GM23248 (cell line): ENCODE measurements around the gene ASIC5. TPM values are rescaled to one million over a fixed set of nuclear protein-coding genes. Genes with fewer than 3 reads are reported as not detected.

Experiments used
- DNase-seq: peaks from one replicate; pipeline ENCODE4 v3.0.0-alpha.2; 2015
- H2AFZ ChIP-seq: fragments of 200-600 bp; sonication (generic); 2 replicates; pipeline ENCODE4 v1.6.1; 2016; ENCODE audit warnings: antibody characterized with exemption
- H3F3A ChIP-seq: fragments of 200-600 bp; sonication (generic); 2 replicates; pipeline ENCODE4 v1.6.1; 2016; ENCODE audit warnings: mild to moderate bottlenecking, antibody characterized with exemption, mixed run types; ENCODE audit not compliant: insufficient read depth
- H3K27ac ChIP-seq: fragments of 200-600 bp; sonication (generic); 2 replicates; pipeline ENCODE4 v1.5.1; 2016; ENCODE audit warnings: mild to moderate bottlenecking
- H3K27me3 ChIP-seq: fragments of 200-600 bp; sonication (generic); replicated peaks from 2 replicates; pipeline ENCODE4 v1.6.1; 2016; ENCODE audit warnings: mild to moderate bottlenecking; ENCODE audit not compliant: insufficient read depth
- H3K36me3 ChIP-seq: fragments of 200-600 bp; sonication (generic); 2 replicates; pipeline ENCODE4 v1.6.1; 2016; ENCODE audit warnings: low read depth, mild to moderate bottlenecking
- H3K4me1 ChIP-seq: fragments of 200-600 bp; sonication (generic); 2 replicates; pipeline ENCODE4 v1.6.1; 2016; ENCODE audit warnings: mild to moderate bottlenecking; ENCODE audit not compliant: insufficient read depth
- H3K4me2 ChIP-seq: fragments of 200-600 bp; sonication (generic); one replicate; pipeline ENCODE4 v1.6.1; 2016; ENCODE audit warnings: mild to moderate bottlenecking; ENCODE audit not compliant: unreplicated experiment
- H3K4me3 ChIP-seq: fragments of 200-600 bp; sonication (generic); 2 replicates; pipeline ENCODE4 v1.5.1; 2016; ENCODE audit warnings: mild to moderate bottlenecking
- H3K79me2 ChIP-seq: fragments of 200-600 bp; sonication (generic); 2 replicates; pipeline ENCODE4 v1.6.1; 2016; ENCODE audit warnings: mild to moderate bottlenecking; ENCODE audit not compliant: insufficient read depth
- H3K9ac ChIP-seq: fragments of 200-600 bp; sonication (generic); 2 replicates; pipeline ENCODE4 v1.6.1; 2016; ENCODE audit warnings: mild to moderate bottlenecking
- H3K9me2 ChIP-seq: fragments of 200-600 bp; sonication (generic); 2 replicates; pipeline ENCODE4 v1.6.1; 2016; ENCODE audit warnings: mixed run types, mild to moderate bottlenecking, moderate library complexity; ENCODE audit not compliant: insufficient read depth
- H3K9me3 ChIP-seq: fragments of 200-600 bp; sonication (generic); one replicate; pipeline ENCODE4 v1.6.1; 2017; ENCODE audit warnings: low read depth
- H4K20me1 ChIP-seq: fragments of 200-600 bp; sonication (generic); 2 replicates; pipeline ENCODE4 v1.6.0; 2016; ENCODE audit not compliant: insufficient read depth
- EZH2 ChIP-seq: fragments of 200-600 bp; sonication (generic); IDR thresholded peaks from 2 replicates; pipeline ENCODE4 v1.6.1; 2018; ENCODE audit warnings: antibody characterized with exemption, mild to moderate bottlenecking; ENCODE audit not compliant: insufficient read depth, poor library complexity, severe bottlenecking
- EZH2phosphoT487 ChIP-seq: fragments of 200-600 bp; sonication (generic); IDR thresholded peaks from 2 replicates; pipeline ENCODE4 v1.6.1; 2018; ENCODE audit warnings: antibody characterized with exemption, moderate library complexity, mild to moderate bottlenecking, low read depth; ENCODE audit not compliant: insufficient read depth
- WGBS, 2 experiments: methylation state at CpG; one replicate each; pipeline ENCODE4 v1.1.6; 2015 to 2017; ENCODE audit warnings: low lambda C conversion rate in 2 of 2, low coverage in 1 of 2; ENCODE audit errors: missing lambda C conversion rate in 2 of 2; 5-methylcytosine and 5-hydroxymethylcytosine counted together
- in situ Hi-C: fragments of 300-500 bp; cut with MboI; formaldehyde crosslinking; loops from 2 replicates; pipeline ENCODE4 v1.15.0; 2020
- polyA plus RNA-seq: library from polyadenylated mRNA; unstranded; fragments of >200 nt; fragmentation: Nextera tagmentation; extraction: Ambion mirVana; gene quantifications from 2 replicates; pipeline ENCODE4 v1.2.1, GENCODE V29; 2016
- total RNA-seq: library from RNA; depleted of rRNA; stranded (reverse); fragments of >200 nt; shearing (Covaris generic); gene quantifications from 2 replicates; pipeline ENCODE4 v1.2.3, GENCODE V29; 2014

Gene ASIC5
- total and polyA plus RNA-seq, 2 experiments from 2014 or later, result not detected

- peak; percentile 65 for DNase-seq
- Histone ChIP-seq H3K9me2 (no peaks in the 10 kb centered on the region; the same call in 1 of the 2 replicates), H3K79me2 (no peaks in the 10 kb centered on the region), H3K4me3 (peak overlapping the region; percentile 32; the same call in 1 of the 2 replicates), H3K9me3 (no peaks in the 10 kb centered on the region), H3K27me3 (no peaks in the 10 kb centered on the region), H4K20me1 (no peaks in the 10 kb centered on the region), H3K4me1 (no peaks in the 10 kb centered on the region), H3K4me2 (peak overlapping the region; percentile 41), H3K36me3 (no peaks in the 10 kb centered on the region), H2AFZ (peak overlapping the region; percentile 66), H3F3A (no peaks in the 10 kb centered on the region), H3K9ac (peak overlapping the region; percentile 42; the same call in 1 of the 2 replicates), H3K27ac (peak overlapping the region; percentile 12; the same call in 1 of the 2 replicates)
- TF ChIP-seq EZH2phosphoT487, result no peak
- TF ChIP-seq EZH2, result no peak
- 22 to 26% methylated on average over 6 of the region's 6 CpGs for WGBS, 2 experiments
- in situ Hi-C loops, result loop anchor here (25.0 kb wide), 1 partner anchor 92 kb away; the partner anchor contains the start of gene GUCY1B1
Measured at GRCh38 chr4:155854582-155855226, 11.4 kb downstream of the ASIC5 start.

- Histone ChIP-seq H3K27me3 (no peaks in the 10 kb centered on the region), H3K9me2 (no peaks in the 10 kb centered on the region), H3K9me3 (no peaks in the 10 kb centered on the region), H3K9ac (no peak overlapping the region), H3K79me2 (no peaks in the 10 kb centered on the region), H2AFZ (no peak overlapping the region), H3K4me1 (no peaks in the 10 kb centered on the region), H4K20me1 (no peaks in the 10 kb centered on the region), H3K27ac (no peak overlapping the region), H3F3A (no peaks in the 10 kb centered on the region), H3K4me2 (no peak overlapping the region), H3K4me3 (no peak overlapping the region), H3K36me3 (no peaks in the 10 kb centered on the region)
- TF ChIP-seq EZH2phosphoT487 (no peak), EZH2 (no peak)
- in situ Hi-C loops, result loop anchor here (25.0 kb wide), 1 partner anchor 91 kb away; the partner anchor contains the start of gene GUCY1B1
- 80 to 88% methylated on average over 3 of the region's 3 CpGs for WGBS, 2 experiments
- DNase-seq, result no peak
Measured at GRCh38 chr4:155853189-155853588, 12.9 kb downstream of the ASIC5 start.

GRCh38 chr4:155849042-155849441 is 17.0 kb downstream of the ASIC5 start:
- Histone ChIP-seq H4K20me1 (no peaks in the 10 kb centered on the region), H3K79me2 (no peaks in the 10 kb centered on the region), H3K27me3 (no peaks in the 10 kb centered on the region), H3K4me2 (no peak overlapping the region), H3K9ac (no peak overlapping the region), H2AFZ (no peak overlapping the region), H3K36me3 (no peaks in the 10 kb centered on the region), H3K4me3 (no peak overlapping the region), H3K9me3 (no peaks in the 10 kb centered on the region), H3F3A (no peaks in the 10 kb centered on the region), H3K27ac (no peak overlapping the region), H3K9me2 (no peaks in the 10 kb centered on the region), H3K4me1 (no peaks in the 10 kb centered on the region)
- DNase-seq, result no peak
- in situ Hi-C loops, result no loop called here
- no peak for TF ChIP-seq EZH2phosphoT487
- TF ChIP-seq EZH2, result no peak
- WGBS, 2 experiments, result 49 to 50% methylated on average over 4 of the region's 4 CpGs

GRCh38 chr4:155846929-155847328 is 19.1 kb downstream of the ASIC5 start:
- no peak overlapping the region for H3K27ac ChIP-seq
- H3K9me3 ChIP-seq, result no peaks in the 10 kb centered on the region
- in situ Hi-C loops, result no loop called here
- no peak overlapping the region for H3K9ac ChIP-seq
- no peak for DNase-seq
- no peak overlapping the region for H3K4me3 ChIP-seq
- H3K9me2 ChIP-seq, result no peaks in the 10 kb centered on the region
- H3F3A ChIP-seq, result no peaks in the 10 kb centered on the region
- H4K20me1 ChIP-seq, result no peaks in the 10 kb centered on the region
- H3K36me3 ChIP-seq, result no peaks in the 10 kb centered on the region
- no peaks in the 10 kb centered on the region for H3K79me2 ChIP-seq
- H3K4me2 ChIP-seq, result no peak overlapping the region
- H2AFZ ChIP-seq, result no peak overlapping the region
- TF ChIP-seq EZH2phosphoT487 (no peak), EZH2 (no peak)
- H3K4me1 ChIP-seq, result no peaks in the 10 kb centered on the region
- H3K27me3 ChIP-seq, result no peaks in the 10 kb centered on the region; the same call in 1 of the 2 replicates

DNA sequence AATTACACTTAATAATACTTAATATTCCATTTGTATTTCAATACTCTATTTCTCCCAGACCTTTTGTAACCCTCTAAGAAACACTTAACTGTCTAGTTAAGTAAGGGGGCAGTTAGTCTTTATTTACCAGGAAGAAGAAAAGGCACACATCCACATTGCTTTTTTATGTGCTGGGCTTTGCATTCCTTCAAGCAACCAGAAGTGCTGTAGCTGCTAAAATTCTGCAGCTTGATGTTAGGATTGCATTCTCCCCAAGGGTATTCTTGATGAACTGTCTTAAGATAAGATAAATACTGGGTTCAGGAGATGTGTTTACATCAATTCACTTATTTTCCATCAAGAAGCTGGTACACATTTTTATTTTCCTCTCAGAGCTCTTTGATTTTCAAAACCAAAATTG is 24.0 kb downstream of the ASIC5 start:
- H3K9ac ChIP-seq, result no peak overlapping the region
- H3K4me2 ChIP-seq, result no peak overlapping the region
- TF ChIP-seq EZH2 (no peak), EZH2phosphoT487 (no peak)
- no peaks in the 10 kb centered on the region for H3K36me3 ChIP-seq
- no peaks in the 10 kb centered on the region for H3K4me1 ChIP-seq
- no peak overlapping the region for H2AFZ ChIP-seq
- H3K27ac ChIP-seq, result no peak overlapping the region
- H3K79me2 ChIP-seq, result no peaks in the 10 kb centered on the region
- H4K20me1 ChIP-seq, result no peaks in the 10 kb centered on the region
- peaks cover 6% of the 10 kb centered on the region; the same call in 1 of the 2 replicates for H3K27me3 ChIP-seq
- no peak overlapping the region for H3K4me3 ChIP-seq
- H3K9me2 ChIP-seq, result no peaks in the 10 kb centered on the region
- no peak for DNase-seq
- no peaks in the 10 kb centered on the region for H3K9me3 ChIP-seq
- in situ Hi-C loops, result no loop called here
- H3F3A ChIP-seq, result no peaks in the 10 kb centered on the region
